Epithelial cell of prostate (primary cell): ENCODE data around the gene COL20A1.

Experiments
- DNase-seq: peaks from one replicate; pipeline ENCODE4 v3.0.0-alpha.2; 2011; ENCODE audit warnings: low read depth, low spot score
- H3K27ac ChIP-seq: fragments of 450-650 bp; 2 replicates; pipeline ENCODE4 v1.5.1; 2017; ENCODE audit warnings: mild to moderate bottlenecking

COL20A1 gene

GRCh38 chr20:63289311-63290135 lies 3.5 kb upstream of the COL20A1 start:
- no peak overlapping the region for H3K27ac ChIP-seq
- no peak for DNase-seq

GRCh38 chr20:63290136-63290676 lies 2.8 kb upstream of the COL20A1 start:
- no peak for DNase-seq
- H3K27ac ChIP-seq: no peak overlapping the region

GRCh38 chr20:63290677-63291472 lies 2.1 kb upstream of the COL20A1 start:
- H3K27ac ChIP-seq: no peak overlapping the region
- no peak for DNase-seq

GRCh38 chr20:63291811-63292210 lies 1.2 kb upstream of the COL20A1 start:
- DNase-seq: no peak
- no peak overlapping the region for H3K27ac ChIP-seq

GRCh38 chr20:63292292-63292701 lies 689 bp upstream of the COL20A1 start:
- H3K27ac ChIP-seq: no peak overlapping the region
- DNase-seq: no peak

- DNase-seq: no peak
- no peak overlapping the region for H3K27ac ChIP-seq
Observed at GRCh38 chr20:63293456-63293855, 470 bp downstream of the COL20A1 start.

GRCh38 chr20:63293871-63294535 lies 1.0 kb downstream of the COL20A1 start:
- no peak for DNase-seq
- no peak overlapping the region for H3K27ac ChIP-seq

GRCh38 chr20:63294536-63294900 lies 1.5 kb downstream of the COL20A1 start:
- no peak overlapping the region for H3K27ac ChIP-seq
- DNase-seq: no peak

GRCh38 chr20:63295018-63295417 lies 2.0 kb downstream of the COL20A1 start:
- DNase-seq: no peak
- no peak overlapping the region for H3K27ac ChIP-seq

GRCh38 chr20:63295422-63295821 lies 2.4 kb downstream of the COL20A1 start:
- no peak for DNase-seq
- no peak overlapping the region for H3K27ac ChIP-seq

- DNase-seq: no peak
- H3K27ac ChIP-seq: no peak overlapping the region
Observed at GRCh38 chr20:63295846-63296245, 2.9 kb downstream of the COL20A1 start.

- no peak overlapping the region for H3K27ac ChIP-seq
- no peak for DNase-seq
Observed at GRCh38 chr20:63296531-63297299, 3.7 kb downstream of the COL20A1 start.

GRCh38 chr20:63297371-63297781 lies 4.4 kb downstream of the COL20A1 start:
- H3K27ac ChIP-seq: no peak overlapping the region
- DNase-seq: no peak

- no peak for DNase-seq
- no peak overlapping the region for H3K27ac ChIP-seq
Observed at GRCh38 chr20:63297796-63298572, 5.0 kb downstream of the COL20A1 start.

- no peak overlapping the region for H3K27ac ChIP-seq
Observed at GRCh38 chr20:63298731-63299312, 5.8 kb downstream of the COL20A1 start.

GRCh38 chr20:63301671-63302070 lies 8.7 kb downstream of the COL20A1 start:
- DNase-seq: no peak

More at GRCh38 chr20:63298731-63299312, 5.8 kb downstream of the COL20A1 start:
- DNase-seq: no peak

GRCh38 chr20:63303095-63303666 lies 10.2 kb downstream of the COL20A1 start:
- DNase-seq: no peak
- no peak overlapping the region for H3K27ac ChIP-seq

More at GRCh38 chr20:63301671-63302070, 8.7 kb downstream of the COL20A1 start:
- H3K27ac ChIP-seq: no peak overlapping the region

- DNase-seq: no peak
- H3K27ac ChIP-seq: no peak overlapping the region
Observed at GRCh38 chr20:63305393-63305792, 12.4 kb downstream of the COL20A1 start.
